Gastrocnemius medialis (tissue), 4 donors: ENCODE measurements around the gene HPCAL1.

Experiments used
- CTCF ChIP-seq, 5 experiments: fragments of 450-650 bp in 3 of 5; fragments of 200-600 bp in 2 of 5; sonication (generic) in 2 of 5; IDR thresholded peaks in 4 of 5; conservative IDR thresholded peaks in 1 of 5; 1 replicate in 4 of 5; 2 replicates in 1 of 5; pipeline ENCODE4 v1.5.1; 2016 to 2019; ENCODE audit warnings: antibody characterized with exemption in 5 of 5, mild to moderate bottlenecking in 3 of 5, moderate library complexity in 3 of 5
- POLR2A ChIP-seq, 2 donors: fragments of 450-650 bp; IDR thresholded peaks; one replicate each; pipeline ENCODE4 v1.6.1; 2017; ENCODE audit warnings: antibody characterized with exemption in 2 of 2, mild to moderate bottlenecking in 2 of 2, moderate library complexity in 2 of 2

GRCh38 chr2:10439971-10440370 lies 137.3 kb downstream of the HPCAL1 start:
- TF ChIP-seq CTCF (IDR thresholded peaks at IDR 0.05 in 4 of 5, conservative IDR thresholded peaks at IDR 0.05 in 1 of 5) (no peak), POLR2A (IDR thresholded peaks at IDR 0.05) (no peak)
